DMS114 treated with DMSO at 0.1 percent for 48 hours (cell line): ENCODE data around the gene IFRD2.
A peak's percentile ranks its signal among the peaks of the same experiment; 100 is the strongest.
"Not testable (repeated sequence)": the region's sequence is repeated elsewhere in the genome, so short reads cannot be mapped to it uniquely, and the experiment has no call there.

ENCODE experiments used
- DNase-seq: peaks from one replicate; lab custom pipeline; 2025; ENCODE audit not compliant: unreplicated experiment; lab: John Stamatoyannopoulos, UW

Gene IFRD2

DNA sequence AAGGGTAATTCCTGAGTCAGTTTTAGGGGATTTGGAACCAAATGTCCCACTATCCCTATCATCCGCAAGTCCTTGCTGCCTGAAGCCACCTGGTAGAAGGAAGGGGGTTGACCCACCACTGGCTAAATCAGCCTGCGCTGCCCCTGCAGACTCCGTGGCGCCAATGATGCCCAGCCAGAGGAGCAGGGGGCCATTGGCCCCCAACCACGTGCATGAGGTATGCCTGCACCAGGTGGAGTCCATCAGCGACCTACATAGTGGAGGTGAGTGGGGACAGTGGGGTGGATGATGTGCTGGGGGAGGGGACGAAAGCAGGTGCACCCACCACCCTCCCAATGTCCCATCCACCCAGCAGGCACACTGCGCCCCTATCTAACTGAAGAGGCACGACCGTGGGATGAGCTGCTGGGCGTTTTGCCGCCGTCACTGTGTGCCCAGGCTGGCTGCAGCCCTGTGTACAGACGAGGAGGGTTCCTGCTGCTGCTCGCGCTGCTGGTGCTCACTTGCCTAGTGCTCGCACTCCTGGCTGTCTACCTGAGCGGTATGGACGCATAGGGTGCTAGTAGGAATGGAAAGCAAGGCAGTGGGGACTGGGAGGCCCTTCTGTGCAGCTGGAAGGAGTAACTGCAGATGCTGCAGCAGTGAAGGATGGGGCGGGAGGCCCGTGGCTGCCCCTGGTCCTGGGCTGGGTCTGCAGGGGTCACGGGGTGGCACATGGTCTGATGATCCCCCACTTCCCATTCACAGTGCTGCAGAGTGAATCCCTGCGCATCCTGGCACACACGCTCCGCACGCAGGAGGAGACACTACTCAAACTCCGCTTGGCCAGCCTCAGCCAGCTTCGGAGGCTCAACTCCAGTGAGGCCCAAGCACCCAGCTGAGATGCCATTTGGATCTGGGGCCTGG lies 5.7 kb downstream of the IFRD2 start:
- DNase-seq: no peak

DNA sequence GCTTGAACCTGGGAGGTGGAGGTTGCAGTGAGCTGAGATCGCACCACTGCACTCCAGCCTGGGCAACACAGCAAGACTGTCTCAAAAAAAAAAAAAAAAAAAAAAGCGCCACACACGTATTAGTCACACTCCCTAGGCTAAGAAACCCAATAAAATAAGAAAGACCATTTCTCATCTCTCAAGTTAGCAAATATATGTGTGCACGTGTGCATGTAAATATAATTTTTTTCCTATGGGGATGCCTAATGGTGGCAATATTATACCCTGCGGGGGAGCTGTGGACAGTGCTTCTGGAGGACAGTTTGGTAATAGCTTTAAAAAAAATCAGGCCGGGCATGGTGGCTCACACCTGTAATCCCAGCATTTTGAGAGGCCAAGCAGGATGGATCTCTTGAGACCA lies 8.1 kb downstream of the IFRD2 start:
- not testable (repeated sequence) for DNase-seq

DNA sequence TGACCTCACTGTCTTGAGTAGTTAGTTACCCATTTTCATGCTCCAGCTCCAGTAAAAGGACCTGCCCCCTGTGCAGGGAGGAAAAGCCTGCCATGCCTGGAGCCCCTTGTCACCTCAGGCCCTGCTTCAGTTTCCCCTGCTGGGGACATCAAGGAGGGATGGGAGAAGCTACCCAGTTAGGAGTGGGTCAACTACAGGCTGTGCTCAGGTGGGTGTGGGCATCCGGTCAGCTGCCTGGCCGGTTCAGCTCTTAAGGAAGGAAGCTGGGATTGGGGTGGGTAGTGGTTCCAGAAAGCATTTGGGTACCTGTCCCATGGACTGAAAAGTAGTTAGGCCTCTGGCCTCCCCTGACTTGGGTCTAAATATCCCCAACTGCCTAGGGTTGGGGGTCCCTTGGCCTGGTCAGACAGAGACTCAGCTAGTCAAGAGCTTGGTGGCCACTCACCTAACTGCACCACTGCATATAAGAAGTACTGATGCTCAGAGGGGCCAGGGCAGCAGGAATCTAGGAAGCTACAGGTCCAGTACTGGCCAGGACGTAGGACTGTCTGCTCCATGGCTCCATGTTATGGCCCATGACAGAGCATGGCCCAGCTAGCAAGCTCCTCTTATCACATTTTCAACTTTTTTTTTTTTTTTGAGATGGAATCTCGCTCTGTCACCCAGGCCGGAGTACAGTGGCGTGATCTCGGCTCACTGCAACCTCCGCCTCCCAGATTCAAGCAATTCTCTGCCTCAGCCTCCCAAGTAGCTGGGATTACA lies 12.8 kb downstream of the IFRD2 start:
- DNase-seq: no peak

DNA sequence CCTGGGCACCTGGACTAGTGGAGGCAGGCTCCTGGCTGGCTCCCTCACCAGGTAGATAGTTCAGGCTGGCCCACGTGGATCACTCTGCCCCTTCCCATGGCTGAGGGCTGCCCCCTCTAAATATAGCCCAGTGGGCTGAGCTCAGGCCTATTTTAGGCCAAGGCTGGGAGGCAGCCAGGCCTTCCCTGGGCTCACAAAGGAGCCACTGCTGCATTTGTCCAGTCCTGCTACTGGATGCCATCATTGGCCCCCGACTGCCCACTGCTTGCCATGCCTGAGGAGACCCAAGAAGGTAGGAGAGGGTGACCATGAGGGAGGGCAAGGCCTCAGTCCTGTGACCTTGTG lies 13.4 kb downstream of the IFRD2 start, which contains the start of gene LSMEM2:
Gene LSMEM2, plus strand, starts transcription at position 208 of the 345 bp plus-strand sequence. Its CDS starts 27 bp downstream, at position 235.
- no peak for DNase-seq

DNA sequence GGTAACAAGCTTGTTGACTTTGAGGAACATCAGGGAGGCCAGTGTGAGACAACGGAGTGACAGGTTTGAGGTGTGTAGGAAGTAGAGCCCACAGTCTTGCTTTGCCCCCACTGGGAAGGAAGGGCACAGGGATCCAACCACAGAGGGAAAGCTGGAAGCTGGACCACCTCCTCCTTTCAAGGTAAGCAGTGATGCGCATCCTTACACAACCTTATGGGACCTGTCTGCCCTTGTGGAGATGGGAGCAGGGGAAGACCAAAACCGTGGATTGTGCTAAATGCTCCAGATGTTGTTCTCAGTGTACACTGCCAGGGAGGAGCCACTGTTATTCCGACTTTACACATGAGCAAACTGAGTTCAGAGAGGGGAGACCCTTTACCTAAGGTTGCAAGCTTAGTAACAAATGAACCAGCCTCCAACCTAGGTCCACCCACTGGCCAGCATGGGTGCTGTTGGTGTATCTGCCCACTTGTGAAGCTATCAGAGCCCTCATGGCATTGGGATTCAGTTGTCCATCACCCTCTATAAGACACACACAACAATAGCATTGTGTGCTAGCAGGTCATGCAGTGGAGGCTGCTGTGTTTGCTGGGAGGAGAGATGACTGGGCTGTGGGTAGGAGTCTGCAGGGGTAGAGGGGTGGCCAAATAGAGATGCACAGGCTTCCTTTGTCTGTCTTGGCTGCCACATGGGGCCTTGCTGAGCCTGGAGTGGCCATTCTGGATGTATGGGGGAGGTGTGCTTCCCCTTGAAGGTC lies 13.9 kb downstream of the IFRD2 start:
- DNase-seq: no peak

DNA sequence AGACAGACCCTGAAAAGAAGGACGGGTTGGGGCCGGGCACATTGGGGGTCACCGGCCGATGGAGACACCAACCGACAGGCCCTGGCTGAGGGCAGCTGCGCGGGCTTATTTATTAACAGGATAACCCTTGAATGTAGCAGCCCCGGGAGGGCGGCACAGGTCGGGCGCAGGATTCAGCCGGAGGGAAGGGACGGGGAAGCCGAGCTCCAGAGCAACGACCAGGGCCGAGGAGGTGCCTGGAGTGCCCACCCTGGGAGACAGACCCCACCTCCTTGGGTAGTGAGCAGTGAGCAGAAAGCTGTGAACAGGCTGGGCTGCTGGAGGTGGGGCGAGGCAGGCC lies 15.5 kb downstream of the IFRD2 start:
- no peak for DNase-seq

DNA sequence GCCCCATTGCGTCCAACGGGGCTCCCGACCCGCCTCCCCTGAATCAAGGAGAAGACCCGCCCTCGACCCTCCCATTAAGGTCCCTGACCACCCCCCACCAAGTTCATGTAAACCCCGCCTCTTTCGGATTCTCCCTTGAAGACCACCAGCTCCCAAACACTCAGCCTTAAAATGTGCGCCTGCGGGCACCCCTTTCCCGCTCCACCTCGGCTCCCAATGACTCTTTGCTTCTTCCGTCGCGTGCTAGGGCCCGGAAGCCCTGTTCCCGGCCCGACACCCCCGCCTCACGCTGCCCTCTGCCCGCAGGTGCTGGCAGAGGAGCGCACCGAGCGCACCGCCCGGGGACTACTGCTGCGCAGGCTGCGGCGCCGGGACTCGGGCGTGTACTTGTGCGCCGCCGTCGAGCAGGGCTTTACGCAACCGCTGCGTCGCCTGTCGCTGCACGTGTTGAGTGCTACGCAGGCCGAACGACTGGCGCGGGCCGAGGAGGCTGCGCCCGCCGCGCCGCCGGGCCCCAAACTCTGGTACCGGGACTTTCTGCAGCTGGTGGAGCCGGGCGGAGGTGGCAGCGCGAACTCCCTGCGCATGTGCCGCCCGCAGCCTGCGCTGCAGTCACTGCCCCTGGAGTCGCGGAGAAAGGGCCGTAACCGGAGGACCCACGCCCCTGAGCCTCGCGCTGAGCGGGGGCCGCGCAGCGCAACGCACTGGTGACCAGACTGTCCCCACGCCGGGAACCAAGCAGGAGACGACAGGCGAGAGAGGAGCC lies 16.1 kb downstream of the IFRD2 start:
- DNase-seq: no peak

DNA sequence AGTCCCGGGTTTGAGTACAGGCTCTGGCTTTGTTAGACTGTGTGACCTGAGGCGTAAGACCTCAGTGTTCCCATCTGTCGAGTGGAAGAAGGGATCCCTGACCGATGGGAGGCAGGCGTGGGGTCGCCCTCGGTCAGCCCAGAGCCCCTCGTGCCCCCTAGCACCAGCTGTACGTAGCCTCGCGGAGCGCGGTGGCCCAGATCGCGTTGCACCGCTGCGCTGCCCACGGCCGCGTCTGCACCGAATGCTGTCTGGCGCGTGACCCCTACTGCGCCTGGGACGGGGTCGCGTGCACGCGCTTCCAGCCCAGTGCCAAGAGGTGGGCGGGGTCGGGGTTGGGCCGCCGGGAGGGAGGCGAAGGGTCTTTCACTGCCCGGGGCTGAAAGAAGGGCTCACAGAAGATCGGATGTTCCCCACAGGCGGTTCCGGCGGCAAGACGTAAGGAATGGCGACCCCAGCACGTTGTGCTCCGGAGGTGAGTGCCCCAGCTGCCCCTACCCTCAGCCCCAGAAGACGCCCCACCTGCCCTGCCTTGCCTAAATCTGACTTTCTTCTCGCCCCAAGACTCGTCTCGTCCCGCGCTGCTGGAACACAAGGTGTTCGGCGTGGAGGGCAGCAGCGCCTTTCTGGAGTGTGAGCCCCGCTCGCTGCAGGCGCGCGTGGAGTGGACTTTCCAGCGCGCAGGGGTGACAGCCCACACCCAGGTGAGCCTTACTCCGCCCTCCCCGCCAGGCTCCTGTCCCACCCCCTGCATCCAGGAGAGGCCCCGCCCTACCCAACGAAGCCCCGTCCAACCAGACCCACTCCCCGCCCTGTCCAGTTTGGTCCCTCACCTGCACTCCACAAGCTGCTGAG lies 16.9 kb downstream of the IFRD2 start:
- DNase-seq: no peak

DNA sequence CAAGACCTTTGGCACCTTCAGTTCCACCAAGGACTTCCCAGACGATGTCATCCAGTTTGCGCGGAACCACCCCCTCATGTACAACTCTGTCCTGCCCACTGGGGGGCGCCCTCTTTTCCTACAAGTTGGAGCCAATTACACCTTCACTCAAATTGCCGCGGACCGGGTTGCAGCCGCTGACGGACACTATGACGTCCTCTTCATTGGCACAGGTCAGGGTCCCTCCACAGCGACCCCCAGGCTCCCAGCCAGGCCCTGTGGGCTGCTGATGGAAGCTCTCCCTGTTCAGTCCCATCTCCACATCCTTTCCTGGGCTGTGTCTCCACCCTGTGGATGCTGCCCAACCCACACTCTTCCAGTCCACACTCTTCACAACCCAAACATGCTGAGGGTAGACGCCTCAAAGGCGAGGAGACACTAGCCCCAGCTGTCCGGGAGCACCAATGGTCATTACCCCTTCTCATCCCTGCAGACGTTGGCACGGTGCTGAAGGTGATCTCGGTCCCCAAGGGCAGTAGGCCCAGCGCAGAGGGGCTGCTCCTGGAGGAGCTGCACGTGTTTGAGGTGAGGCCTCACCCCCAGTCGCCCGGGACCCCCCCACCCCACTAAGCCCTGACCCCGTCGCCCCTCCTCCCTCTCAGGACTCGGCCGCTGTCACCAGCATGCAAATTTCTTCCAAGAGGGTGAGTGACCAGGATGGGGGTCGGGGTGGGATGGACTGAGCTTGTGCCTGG lies 17.7 kb downstream of the IFRD2 start:
- no peak for DNase-seq

DNA sequence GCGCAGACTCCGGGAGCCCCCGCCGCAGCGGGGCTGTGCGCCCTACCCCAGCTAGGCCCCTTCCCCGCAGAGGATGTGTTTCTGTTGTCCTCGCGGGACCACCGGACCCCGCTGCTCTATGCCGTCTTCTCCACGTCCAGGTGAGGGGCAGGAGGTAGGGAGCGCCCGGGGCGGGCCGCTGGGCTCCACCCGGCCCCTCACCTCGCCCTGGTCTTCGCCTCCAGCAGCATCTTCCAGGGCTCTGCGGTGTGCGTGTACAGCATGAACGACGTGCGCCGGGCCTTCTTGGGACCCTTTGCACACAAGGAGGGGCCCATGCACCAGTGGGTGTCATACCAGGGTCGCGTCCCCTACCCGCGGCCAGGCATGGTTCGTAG lies 18.6 kb downstream of the IFRD2 start:
- no peak for DNase-seq

DNA sequence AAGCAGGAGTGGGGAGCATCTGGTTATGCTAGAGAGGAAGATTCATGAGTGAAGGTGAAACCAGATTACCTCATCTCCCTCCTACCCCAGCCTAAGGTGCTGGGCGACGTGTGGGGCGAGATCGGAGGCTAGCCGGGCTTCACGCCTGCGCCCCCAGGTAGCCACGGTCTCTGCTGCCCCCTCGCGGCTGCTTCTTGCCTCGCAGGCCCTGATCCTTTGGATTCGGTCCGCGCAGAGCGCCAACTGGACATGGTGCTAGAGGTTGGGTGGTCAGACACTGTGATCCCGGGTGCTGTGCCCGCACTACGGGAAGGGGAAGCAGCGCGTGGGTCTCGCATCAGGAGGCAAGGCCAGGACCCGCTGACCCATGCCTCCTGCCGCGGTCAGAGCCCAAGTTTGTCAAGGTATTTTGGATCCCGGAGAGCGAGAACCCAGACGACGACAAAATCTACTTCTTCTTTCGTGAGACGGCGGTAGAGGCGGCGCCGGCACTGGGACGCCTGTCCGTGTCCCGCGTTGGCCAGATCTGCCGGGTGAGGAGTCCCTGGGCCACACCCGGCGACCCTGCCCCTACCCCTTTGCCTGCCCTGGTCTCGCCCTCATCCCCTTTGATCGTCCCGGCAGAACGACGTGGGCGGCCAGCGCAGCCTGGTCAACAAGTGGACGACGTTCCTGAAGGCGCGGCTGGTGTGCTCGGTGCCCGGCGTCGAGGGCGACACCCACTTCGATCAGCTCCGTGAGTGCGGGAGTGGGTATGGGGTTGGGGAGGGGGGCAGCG lies 19.1 kb downstream of the IFRD2 start:
- DNase-seq: peak; percentile 51

DNA sequence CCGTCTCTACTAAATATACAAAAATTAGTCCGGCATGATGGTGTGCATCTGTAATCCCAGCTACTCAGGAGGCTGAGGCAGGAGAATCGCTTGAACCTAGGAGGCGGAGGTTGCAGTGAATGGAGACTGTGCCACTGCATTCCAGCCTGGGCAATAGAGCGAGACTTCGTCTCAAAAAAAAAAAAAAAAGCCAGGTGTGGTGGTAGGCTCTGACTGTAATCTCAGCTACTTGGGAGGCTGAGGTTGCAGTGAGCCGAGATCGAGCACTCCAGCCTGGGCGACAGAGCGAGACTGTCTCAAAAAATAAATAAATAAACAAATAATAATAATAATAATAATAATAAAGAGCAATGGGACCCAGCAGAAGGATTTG lies 19.7 kb downstream of the IFRD2 start:
- DNase-seq: not testable (repeated sequence)

DNA sequence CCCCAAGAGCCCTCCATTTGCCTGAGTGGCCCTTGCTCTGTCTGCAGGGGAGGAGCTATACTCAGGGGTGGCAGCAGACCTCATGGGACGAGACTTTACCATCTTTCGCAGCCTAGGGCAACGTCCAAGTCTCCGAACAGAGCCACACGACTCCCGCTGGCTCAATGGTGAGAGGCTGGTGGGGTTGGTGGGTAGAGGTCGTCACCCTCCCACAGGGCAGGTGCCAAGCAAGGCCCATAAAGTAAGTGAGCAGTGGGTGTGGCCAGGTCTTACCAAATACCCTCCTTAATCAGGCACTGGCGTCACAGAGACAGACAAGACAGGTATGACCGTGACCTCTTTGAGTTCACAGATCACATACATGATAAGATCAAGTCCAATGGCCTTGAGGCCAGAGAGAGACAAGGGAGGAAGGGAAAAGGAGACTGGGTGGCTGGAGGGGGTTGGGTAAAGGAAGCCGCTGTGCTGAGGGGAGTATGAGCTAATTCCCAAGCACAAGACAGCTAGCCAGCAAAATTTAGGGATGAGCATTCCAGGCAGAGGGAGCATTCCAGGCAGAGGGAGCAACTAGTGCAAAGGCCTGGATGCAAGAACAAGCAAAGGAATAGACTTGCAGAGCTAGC lies 20.8 kb downstream of the IFRD2 start:
- DNase-seq: no peak

DNA sequence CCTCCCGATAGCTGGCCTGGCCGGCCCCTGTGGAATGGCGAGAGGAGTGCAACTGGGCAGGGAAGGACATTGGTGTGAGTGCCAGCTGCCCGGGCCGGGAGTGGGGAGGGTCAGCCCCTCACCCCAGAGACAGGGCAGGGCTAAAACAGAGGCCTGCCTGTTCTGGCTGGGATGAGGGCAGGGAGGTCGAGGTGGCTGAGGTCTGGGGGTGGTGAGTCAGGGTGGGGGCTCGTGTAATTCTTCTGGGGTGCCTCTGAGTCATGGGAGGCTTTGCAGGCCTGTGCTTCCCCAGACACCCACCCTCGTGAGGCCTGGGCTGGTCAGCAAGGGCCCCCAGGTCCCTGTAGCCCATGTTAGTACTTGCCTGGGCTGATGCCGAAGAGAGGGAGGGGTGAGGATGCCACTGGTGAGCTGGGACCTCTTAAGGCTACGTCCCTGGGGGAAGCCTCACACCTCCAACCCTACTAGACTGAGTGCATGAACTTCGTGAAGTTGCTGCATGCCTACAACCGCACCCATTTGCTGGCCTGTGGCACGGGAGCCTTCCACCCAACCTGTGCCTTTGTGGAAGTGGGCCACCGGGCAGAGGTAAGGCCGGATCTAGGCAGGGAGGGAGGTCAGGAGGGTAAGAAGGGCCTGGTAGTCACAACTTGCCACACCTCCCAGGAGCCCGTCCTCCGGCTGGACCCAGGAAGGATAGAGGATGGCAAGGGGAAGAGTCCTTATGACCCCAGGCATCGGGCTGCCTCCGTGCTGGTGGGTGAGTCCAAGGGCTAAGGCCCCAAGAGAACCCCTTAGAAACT lies 21.6 kb downstream of the IFRD2 start:
- no peak for DNase-seq

DNA sequence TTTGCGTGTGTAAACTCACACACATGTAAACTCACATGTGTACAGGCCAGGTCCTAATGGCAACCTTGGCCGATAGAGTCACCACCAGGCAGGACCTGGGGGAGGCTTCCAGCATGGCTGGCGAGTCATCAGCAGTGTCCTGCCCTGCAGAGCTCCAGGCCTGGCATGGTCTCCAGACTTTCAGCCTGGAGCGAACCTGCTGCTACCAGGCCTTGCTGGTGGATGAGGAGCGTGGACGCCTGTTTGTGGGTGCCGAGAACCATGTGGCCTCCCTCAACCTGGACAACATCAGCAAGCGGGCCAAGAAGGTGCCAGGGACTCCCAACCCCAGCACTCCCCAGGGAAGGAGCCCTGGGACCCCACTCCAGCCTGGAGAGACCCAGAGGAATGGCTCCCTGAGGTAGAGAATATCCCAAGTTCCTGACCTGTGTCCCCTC lies 22.2 kb downstream of the IFRD2 start:
- no peak for DNase-seq

DNA sequence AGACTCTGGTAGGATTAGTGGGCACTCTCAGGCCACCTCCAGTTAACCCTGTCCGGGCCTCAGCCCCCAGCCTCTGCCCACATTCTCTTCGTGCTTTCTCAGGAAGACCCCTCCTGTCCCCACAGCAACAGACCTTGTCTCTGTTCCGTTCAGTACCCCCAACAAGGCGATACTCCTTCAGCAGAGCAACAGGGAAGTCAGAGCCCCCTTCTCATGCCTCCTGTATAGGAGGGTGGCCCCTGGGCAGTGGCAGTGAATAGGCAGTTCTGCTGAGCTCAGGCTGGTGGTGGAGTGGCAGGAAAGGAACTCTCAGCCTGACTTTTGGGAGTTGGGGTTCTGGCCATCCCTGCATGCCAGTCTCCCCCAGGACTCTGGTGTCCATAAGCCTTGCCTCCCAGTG lies 22.8 kb downstream of the IFRD2 start:
- DNase-seq: no peak

DNA sequence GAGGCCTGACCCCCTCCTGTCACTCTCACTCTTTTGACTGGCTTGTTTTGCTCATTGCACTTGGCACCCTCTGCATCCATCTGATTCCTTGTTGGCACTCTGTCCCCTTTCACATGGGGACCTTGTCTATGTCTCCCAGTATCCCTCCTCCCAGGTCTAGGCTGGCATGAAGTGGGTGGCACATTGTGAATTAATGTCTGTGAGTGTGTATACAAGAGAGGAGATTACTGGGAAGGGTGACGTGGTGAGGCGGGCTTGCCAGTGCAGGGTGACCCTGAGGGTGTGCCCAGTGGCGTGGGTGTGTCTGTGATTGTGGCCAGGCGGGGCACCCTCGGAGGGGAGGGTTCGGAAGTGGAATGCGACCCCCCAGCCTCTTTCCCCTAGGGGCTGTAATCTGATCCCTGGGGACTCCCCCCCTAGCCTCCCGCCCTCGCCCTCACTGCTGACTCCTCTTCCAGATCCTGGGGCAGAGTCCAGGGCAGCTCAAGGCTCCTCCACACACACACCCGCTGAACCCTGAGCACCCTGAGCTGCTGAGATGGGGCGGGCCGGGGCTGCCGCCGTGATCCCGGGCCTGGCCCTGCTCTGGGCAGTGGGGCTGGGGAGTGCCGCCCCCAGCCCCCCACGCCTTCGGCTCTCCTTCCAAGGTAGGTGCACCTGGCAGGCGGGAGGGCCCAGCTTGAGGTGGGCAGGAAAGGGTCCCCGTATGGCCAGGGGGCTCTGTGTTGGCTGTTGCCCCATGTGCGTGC lies 23.4 kb downstream of the IFRD2 start, which contains the start of gene SEMA3B:
Gene SEMA3B, plus strand, starts transcription at position 445 of the 749 bp plus-strand sequence. Its CDS starts 94 bp downstream, at position 539.
- no peak for DNase-seq
